DMS 273 (cell line): ENCODE data around the gene FARSA.
"Not testable (repeated sequence)": the region's sequence is repeated elsewhere in the genome, so short reads cannot be mapped to it uniquely, and the experiment has no call there.

Source experiments
- DNase-seq: peaks from one replicate; lab custom pipeline; 2025; ENCODE audit not compliant: unreplicated experiment; lab: John Stamatoyannopoulos, UW

Gene FARSA

DNA sequence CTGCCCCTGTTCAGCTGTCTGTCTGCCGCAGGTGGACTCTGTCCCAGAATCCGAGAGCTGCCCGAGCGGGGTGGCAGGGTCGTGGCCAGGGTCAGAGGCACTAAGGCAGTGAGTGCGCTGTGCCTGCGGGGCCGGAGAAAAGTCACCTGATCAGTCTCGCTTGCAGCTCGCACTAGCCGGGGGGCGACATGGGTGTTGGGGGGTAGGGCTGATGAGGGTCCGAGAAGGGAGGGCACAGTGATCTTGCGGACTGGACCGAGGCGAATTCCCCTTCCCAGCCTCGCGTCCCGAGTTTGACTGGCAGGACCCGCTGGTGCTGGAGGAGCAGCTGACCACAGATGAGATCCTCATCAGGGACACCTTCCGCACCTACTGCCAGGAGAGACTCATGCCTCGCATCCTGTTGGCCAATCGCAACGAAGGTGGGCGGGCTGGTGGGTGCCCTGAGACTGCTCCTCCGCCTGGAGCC lies 41.9 kb downstream of the FARSA start:
- DNase-seq, result no peak

DNA sequence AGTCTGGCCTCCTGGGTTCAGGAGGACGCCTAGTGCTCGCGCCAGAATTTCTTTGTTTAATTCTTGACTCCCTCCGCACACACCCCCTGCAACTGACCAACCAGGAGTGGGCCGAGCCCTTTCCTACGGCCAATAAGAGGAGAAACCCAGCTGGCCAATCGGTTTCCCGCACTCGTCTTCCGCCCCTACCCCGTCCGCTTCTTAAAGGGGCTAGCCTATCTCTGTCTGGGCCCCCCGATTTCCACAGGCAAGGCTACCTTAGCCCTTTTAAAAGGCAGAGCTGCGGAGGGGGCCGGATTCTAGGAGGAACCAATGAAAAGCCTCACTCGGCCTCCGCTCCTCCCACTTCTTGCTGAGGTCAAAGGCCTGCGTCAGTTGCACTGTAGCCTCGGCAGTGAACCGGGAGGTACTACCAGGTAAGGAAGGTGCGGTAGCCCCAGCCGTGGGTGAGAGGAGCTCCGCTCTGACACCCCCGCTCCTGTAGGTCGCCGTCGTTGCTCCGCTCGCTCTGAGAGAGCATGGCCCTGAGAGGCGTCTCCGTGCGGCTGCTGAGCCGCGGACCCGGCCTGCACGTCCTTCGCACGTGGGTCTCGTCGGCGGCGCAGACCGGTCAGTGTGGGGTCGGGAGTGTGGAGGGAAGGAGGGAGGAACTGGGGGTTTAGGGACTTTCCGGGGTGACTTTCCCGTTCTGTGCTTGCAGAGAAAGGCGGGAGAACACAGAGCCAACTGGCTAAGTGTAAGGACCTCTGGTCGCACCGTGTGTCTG lies 42.5 kb downstream of the FARSA start, which contains the start of gene GCDH:
Gene GCDH, plus strand, starts transcription at position 374 of the 766 bp plus-strand sequence. Its CDS starts 145 bp downstream, at position 519.
- peak; percentile 100 for DNase-seq

DNA sequence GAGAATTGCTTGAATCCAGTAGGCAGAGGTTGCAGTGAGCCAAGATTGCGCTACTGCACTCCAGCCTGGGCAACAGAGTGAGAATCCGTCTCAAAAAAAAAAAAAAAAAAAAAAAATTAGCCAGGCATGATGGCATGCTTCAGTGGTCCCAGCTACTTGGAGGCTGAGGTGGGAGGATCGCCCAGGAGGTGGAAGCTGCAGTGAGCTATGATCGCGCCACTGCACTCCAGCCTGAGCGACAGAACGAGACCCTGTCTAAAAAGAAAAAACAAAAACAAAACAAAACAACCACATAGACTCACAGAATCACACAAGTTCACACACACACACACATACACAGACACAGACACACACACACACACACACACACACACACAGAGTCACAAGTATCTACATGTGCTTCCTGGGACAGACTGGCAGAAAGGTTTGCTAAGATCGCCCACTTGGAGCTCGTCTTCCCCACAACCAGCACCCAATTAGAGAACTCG lies 43.2 kb downstream of the FARSA start:
- DNase-seq, result not testable (repeated sequence)

DNA sequence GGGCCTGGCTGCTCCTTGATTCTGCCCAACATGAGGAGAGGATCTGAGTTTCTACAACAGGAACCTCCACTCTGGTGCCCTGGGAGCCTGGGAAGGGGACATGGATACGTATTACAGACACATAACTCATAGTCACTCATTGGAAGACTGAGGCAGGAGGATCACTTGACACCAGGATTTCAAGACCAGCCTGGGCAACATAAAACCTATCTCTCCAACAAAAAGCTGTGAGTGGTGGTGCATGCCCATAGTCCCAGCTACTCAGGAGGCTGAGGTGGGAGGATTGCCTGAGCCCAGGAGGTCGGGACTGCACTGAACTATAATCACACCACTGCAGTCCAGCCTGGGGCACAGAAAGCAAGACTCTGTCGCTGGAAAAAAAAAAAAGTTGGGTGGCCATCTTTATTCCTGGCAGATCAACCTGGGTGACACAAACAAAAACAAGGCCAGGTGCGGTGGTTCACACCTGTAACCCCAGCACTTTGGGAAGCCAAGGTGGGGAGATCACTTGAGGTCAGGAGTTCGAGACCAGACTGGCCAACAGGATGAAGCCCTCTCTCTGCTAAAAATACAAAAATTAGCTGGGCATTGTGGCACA lies 45.4 kb downstream of the FARSA start:
- no peak for DNase-seq

DNA sequence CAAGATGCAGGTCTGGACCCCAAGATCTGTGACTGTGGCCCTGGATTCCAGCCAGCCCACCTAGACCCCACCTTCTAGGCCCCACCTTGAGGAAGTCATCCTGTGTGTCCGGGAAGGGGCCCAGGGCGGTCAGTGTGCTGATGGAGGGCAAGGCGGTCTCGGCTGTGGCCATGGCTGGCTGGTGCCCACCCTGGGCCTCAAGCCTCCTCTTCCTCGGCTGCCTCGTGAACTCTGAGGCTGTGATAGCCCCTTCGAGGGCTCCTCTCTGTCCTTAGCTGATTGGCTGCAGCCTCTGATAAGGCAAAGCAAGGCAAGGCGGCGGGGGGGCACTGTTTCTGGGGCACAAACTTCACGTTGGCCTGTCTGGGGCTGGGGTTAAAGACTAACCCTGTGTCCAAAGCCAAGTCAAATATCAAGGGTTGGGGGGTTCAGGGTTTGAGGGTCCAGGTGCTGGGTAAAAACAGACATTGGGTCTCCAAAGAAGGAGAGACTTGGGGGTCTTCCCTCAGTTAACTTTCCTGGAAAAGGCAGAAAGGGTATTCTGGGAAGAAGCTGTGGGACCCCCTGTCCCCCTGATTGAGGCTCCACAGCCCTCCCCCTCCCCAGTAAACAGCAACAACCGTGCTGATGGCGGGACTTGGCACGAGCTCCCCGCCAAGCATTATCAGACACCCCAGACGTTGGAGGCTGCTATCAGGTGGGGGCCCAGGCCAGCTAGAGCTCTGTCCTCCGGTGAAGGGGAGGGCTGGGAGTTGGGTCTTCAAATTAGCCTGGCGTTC lies 46.4 kb downstream of the FARSA start, which contains the start of gene KLF1:
Gene KLF1, minus strand, starts transcription at position 233 of the 779 bp plus-strand sequence. Its CDS starts 61 bp downstream, at position 172.
- no peak for DNase-seq

- no peak for DNase-seq
These were observed 46.9 kb downstream of the FARSA start for GRCh38 chr19:12886651-12886968.

DNA sequence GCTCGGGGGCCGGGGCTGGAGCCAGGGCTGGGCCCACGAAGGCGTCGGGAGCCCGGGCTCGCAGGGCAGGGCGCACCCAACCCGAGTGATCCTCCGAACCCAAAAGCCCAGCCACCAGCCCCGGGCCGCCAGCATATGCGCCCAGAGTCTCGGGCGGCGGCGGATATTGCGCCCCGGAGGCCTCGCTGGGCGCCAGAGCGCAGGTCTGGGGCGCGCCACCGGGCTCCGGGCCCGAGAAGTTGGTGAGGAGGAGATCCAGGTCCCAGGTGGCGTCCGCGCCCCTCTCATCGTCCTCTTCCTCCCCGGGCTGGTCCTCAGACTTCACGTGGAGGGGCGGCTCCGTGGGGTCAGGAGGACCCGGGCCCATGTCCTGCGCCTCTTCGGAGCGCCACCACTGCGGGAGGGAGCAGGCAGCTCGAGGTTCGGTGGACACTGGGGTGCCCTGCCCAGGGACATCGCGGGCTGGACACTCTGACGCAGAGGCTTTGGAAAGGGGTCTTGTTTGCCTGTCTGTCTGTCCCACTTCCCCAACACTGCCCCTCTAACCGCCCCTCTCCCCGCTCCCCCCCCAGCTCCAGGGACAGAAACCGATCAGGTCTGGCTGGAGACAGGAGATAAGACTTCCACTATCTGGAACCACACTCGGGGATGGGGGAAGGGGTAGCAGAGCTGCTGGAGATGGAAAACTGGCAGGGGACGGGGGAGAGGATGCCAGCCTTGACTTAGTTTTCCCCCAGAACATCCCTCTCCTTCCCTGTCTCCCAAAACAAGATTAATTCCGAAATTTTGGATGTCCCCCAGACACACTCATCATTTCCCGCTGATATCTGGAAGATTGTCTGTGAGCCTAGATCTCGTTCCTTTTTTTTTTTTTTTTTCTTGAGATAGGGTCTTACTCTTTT lies 47.5 kb downstream of the FARSA start:
- DNase-seq, result no peak

- peak; percentile 90 for DNase-seq
These were observed 48.4 kb downstream of the FARSA start for GRCh38 chr19:12884926-12885748.

GRCh38 chr19:12884627-12884925 lies 48.9 kb downstream of the FARSA start:
- no peak for DNase-seq

GRCh38 chr19:12884202-12884601 lies 49.3 kb downstream of the FARSA start:
- DNase-seq, result no peak

- no peak for DNase-seq
These were observed 50.9 kb downstream of the FARSA start for GRCh38 chr19:12882589-12882988.

DNA sequence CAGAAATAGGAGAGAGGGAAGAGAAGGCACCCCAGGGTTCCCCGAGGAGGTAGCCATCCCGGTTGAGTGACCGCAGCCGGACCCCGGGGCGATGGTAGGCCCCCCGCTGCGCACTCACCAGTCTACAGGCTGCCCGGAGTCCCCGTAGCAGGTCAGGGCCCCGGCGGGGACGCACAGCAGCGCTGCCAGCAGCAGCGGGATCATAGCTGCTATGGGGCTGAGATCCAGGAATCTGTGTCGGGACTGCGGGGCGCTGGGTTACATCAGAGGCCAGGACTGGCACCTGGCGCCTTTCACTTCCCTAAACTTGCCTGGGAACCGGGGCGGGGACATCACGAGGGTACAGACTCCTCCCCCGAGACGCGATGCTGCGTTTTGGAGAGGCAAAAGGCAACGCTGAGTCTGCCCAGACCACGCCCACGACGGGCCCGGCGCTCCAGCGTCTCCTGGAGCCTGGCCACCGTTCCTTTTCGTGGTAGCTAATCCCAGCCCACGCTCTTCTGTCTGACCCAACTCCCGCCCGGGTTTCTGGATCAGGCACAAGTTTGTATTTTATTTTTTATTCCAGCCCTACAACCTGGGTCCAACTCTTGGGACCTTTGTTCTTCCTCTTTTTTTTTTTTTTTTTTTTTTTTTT lies 52.2 kb downstream of the FARSA start, which contains the start of gene DNASE2:
Gene DNASE2, minus strand, starts transcription at position 278 of the 637 bp plus-strand sequence. Its CDS starts 74 bp downstream, at position 204.
- peak; percentile 99 for DNase-seq

DNA sequence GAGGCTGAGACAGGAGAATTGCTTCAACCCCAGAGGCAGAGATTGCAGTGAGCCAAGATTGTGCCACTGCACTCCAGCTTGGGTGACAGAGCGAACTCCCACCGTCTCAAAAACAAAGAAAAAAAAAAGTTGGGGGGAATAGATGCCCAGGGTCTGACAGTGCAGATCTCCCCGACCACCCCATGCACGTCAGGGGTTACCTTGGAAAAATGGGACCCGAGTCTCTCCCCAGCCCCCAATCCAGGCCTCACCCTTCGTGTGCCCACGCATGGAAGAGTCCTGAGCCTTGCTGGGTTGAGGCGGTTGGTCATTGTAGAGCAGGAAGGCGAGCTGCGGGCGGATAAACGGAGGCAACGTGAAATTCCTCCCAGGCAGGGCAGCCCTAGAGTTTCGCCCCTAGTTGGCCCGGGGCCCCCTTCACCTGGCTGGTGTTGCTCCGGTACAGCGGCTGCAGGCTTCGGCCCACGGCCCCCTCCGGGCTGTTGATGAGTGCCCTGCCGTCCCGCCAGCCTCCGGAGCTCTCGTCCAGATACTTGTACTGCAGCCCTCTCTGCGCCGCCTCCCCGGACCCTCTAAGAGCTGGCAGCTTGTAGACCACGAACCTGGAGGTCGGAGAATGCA lies 52.9 kb downstream of the FARSA start:
- peak; percentile 70 for DNase-seq

- no peak for DNase-seq
These were observed 58.4 kb downstream of the FARSA start for GRCh38 chr19:12875086-12875485.

- no peak for DNase-seq
These were observed 59.4 kb downstream of the FARSA start for GRCh38 chr19:12873891-12874745.

DNA sequence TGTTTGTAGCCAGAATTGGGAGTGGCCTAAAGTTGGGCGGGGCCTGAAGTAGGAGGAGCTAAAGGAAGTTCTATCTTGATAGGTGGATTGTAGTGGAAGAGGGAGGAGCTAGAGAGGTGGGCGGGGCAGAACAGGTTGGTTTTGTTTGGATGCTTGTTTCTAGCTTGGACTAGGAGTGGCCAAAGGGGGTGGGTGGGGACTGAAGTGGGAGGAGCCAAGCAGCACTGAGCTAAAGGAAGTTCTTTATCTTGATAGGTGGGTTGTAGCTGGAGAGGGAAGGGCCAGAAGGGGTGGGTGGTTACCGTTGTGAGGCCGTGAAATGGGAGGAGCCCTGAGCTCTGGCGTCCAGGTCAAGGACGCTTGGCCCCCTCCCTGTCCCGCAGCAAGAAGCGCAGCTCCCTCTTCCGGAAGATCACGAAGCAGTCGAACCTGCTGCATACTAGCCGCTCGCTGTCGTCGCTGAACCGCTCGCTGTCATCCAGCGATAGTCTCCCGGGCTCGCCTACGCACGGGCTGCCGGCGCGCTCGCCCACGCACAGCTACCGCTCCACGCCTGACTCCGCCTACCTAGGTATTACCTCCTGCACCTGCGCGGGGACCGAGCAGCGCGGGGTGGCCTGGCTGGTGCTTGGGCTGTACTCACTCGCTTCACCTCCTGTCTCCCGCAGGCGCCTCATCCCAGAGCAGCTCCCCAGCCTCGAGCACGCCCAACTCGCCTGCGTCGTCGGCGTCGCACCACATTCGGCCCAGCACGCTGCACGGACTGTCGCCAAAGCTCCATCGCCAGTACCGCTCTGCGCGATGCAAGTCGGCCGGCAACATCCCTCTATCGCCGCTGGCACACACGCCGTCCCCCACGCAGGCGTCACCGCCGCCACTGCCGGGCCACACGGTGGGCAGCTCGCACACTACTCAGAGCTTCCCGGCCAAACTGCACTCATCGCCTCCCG lies 60.3 kb downstream of the FARSA start:
- peak; percentile 58 for DNase-seq
